K562 (cell line): Measurements from ENCODE around the gene TRIM14. TPM values are rescaled to one million over a fixed set of nuclear protein-coding genes. Genes with fewer than 3 reads are reported as not detected.

Source experiments
- ATAC-seq: fragments of 200-7000 bp; cut with Tn5 transposase; 3 replicates; pipeline ENCODE4 v1.9.1; 2020; ENCODE audit warnings: moderate library complexity
- BruUV-seq: library from RNA; stranded (reverse); fragments of 400-500 nt; replicated peaks from 2 replicates; lab custom pipeline; 2021; lab: Mats Ljungman, UMichigan
- CTCF ChIA-PET: fragments of 300-600 bp; formaldehyde crosslinking; extraction: SDS; loops from one replicate; lab custom pipeline; 2021; ENCODE audit warnings: low intra/inter-chr PET ratio; lab: Yijun Ruan, JAX
- POLR2A ChIA-PET: fragments of 300-600, 350-650 bp; sonication (Branson Sonifier 250); formaldehyde crosslinking; extraction: SDS; loops from one replicate; lab custom pipeline; 2021; ENCODE audit warnings: antibody characterized with exemption, inconsistent platforms; lab: Yijun Ruan, JAX
- DNase-seq, 4 experiments: peaks; one replicate each; pipeline versions ENCODE4 v3.0.0 to v3.0.0-alpha.2; 2011 to 2018; ENCODE audit warnings: low spot score in 3 of 4, mixed read lengths in 3 of 4; ENCODE audit errors: extremely low read depth in 1 of 4
- FAIRE-seq: peaks from 2 replicates; lab custom pipeline; 2011; peaks lifted over from hg19 to GRCh38; lab: Jason Lieb, UNC
- H2AFZ ChIP-seq: 2 replicates; pipeline ENCODE4 v1.6.0; 2011; ENCODE audit warnings: low read depth, low read length, control low read depth, inconsistent platforms
- H3K27ac ChIP-seq: fragments of 200-600 bp; 3 replicates; pipeline ENCODE4 v1.8.0; 2011; ENCODE audit warnings: low read depth, mild to moderate bottlenecking, control low read depth, inconsistent platforms, low read length, moderate library complexity, mixed read lengths; ENCODE audit errors: extremely low read depth
- H3K27me3 ChIP-seq, 2 experiments: fragments of 300-600 bp in 1 of 2; 2 replicates in 1 of 2; 3 replicates in 1 of 2; pipeline versions ENCODE4 v1.6.0 to v1.8.0; 2011; ENCODE audit warnings: inconsistent platforms in 2 of 2, low read length in 2 of 2, mild to moderate bottlenecking in 1 of 2, mixed read lengths in 1 of 2, moderate library complexity in 1 of 2; ENCODE audit not compliant: control insufficient read depth in 2 of 2, insufficient read depth in 2 of 2
- H3K36me3 ChIP-seq: fragments of 300-600 bp; 3 replicates; pipeline ENCODE4 v1.8.0; 2011; ENCODE audit warnings: mild to moderate bottlenecking, low read length, inconsistent platforms; ENCODE audit not compliant: control insufficient read depth, insufficient read depth
- H3K4me1 ChIP-seq, 2 experiments: fragments of 200-600 bp in 1 of 2; replicated peaks in 1 of 2; 2 replicates in 1 of 2; 3 replicates in 1 of 2; pipeline versions ENCODE4 v1.5.1 to v1.8.0; 2011; ENCODE audit warnings: inconsistent platforms in 2 of 2, low read length in 2 of 2, mild to moderate bottlenecking in 1 of 2, mixed read lengths in 1 of 2, moderate library complexity in 1 of 2; ENCODE audit not compliant: control insufficient read depth in 2 of 2, insufficient read depth in 2 of 2
- H3K4me2 ChIP-seq: 2 replicates; pipeline ENCODE4 v1.6.1; 2011; ENCODE audit warnings: low read length, control low read depth, inconsistent platforms, mixed read lengths; ENCODE audit not compliant: insufficient read depth
- H3K4me3 ChIP-seq: fragments of 200-600 bp; sonication (generic), shearing (Covaris generic); 2 replicates; pipeline ENCODE4 v1.5.1; 2016; ENCODE audit warnings: control low read depth, inconsistent platforms
- H3K79me2 ChIP-seq: fragments of 200-600 bp; 3 replicates; pipeline ENCODE4 v1.8.0; 2011; ENCODE audit warnings: low read length, inconsistent platforms; ENCODE audit not compliant: control insufficient read depth, insufficient read depth
- H3K9ac ChIP-seq, 2 experiments: 2 replicates each; pipeline versions ENCODE4 v1.6.0 to v1.6.1; 2011; ENCODE audit warnings: low read depth in 2 of 2, low read length in 2 of 2, control low read depth in 1 of 2, inconsistent platforms in 1 of 2, mild to moderate bottlenecking in 1 of 2, mixed read lengths in 1 of 2; ENCODE audit not compliant: insufficient read depth in 1 of 2
- H3K9me1 ChIP-seq: one replicate; pipeline ENCODE4 v1.6.0; 2011; ENCODE audit warnings: inconsistent platforms, mild to moderate bottlenecking, low read length, moderate library complexity; ENCODE audit not compliant: control insufficient read depth, insufficient read depth
- H3K9me3 ChIP-seq: replicated peaks from 2 replicates; pipeline ENCODE4 v1.5.1; 2011; ENCODE audit warnings: low read depth, low read length, inconsistent platforms; ENCODE audit not compliant: control insufficient read depth, insufficient read depth
- H4K20me1 ChIP-seq: replicated peaks from 2 replicates; pipeline ENCODE4 v1.6.1; 2011; ENCODE audit warnings: low read length, inconsistent platforms, mixed read lengths; ENCODE audit not compliant: control insufficient read depth, insufficient read depth
- COPS2 ChIP-seq: fragments of 450-650 bp; conservative IDR thresholded peaks from 2 replicates; pipeline ENCODE4 v1.6.1; 2016; ENCODE audit warnings: mild to moderate bottlenecking, moderate library complexity
- CREB1 ChIP-seq, 2 experiments: sonication (generic) in 1 of 2; formaldehyde crosslinking in 1 of 2; IDR thresholded peaks; 2 replicates each; pipeline versions ENCODE4 v1.6.1 to v1.8.0; 2012 to 2022; ENCODE audit warnings: inconsistent platforms in 1 of 2, mild to moderate bottlenecking in 1 of 2, missing genetic modification reagents in 1 of 2, moderate library complexity in 1 of 2
- CSDE1 ChIP-seq, 2 experiments: fragments of 450-650 bp; IDR thresholded peaks; 2 replicates each; pipeline ENCODE4 v1.6.1; 2016; ENCODE audit warnings: mild to moderate bottlenecking in 1 of 2
- ELF1 ChIP-seq: fragments of 200-800 bp; sonication (Bioruptor generic); IDR thresholded peaks from 2 replicates; pipeline ENCODE4 v1.6.1; 2016; ENCODE audit warnings: missing genetic modification characterization, missing compliant biosample characterization
- EP400 ChIP-seq: fragments of 450-650 bp; IDR thresholded peaks from 2 replicates; pipeline ENCODE4 v1.6.1; 2017; ENCODE audit warnings: antibody characterized with exemption, mild to moderate bottlenecking, moderate library complexity
- HDAC1 ChIP-seq, 2 experiments: fragments of 450-650 bp; IDR thresholded peaks; 2 replicates each; pipeline ENCODE4 v1.6.1; 2016 to 2017; ENCODE audit warnings: inconsistent platforms in 1 of 2, mild to moderate bottlenecking in 1 of 2, moderate library complexity in 1 of 2
- RNF2 ChIP-seq: sonication (generic); IDR thresholded peaks from 2 replicates; pipeline ENCODE4 v1.6.1; 2016
- ZNF121 ChIP-seq: sonication (generic); formaldehyde crosslinking; conservative IDR thresholded peaks from 2 replicates; pipeline ENCODE4 v1.8.0; 2022; ENCODE audit warnings: missing genetic modification reagents
- ZNF23 ChIP-seq: fragments of 250-450 bp; sonication (Bioruptor Pico); IDR thresholded peaks from 2 replicates; pipeline ENCODE4 v1.4.0; 2020; ENCODE audit warnings: mild to moderate bottlenecking
- WGBS: fragments of 100-300 bp; shearing (Covaris generic); methylation state at CpG from one replicate; pipeline ENCODE4 v1.1.6; 2016; ENCODE audit warnings: low coverage, mixed read lengths; ENCODE audit not compliant: insufficient coverage; ENCODE audit errors: missing lambda C conversion rate; 5-methylcytosine and 5-hydroxymethylcytosine counted together
- in situ Hi-C: fragments of 300-500 bp; cut with MboI; formaldehyde crosslinking; loops from 4 replicates; pipeline ENCODE4 v1.15.0; 2018; ENCODE audit warnings: inconsistent platforms, mixed read lengths
- intact Hi-C: fragments of 100-400 bp; cut with micrococcal nuclease; formaldehyde crosslinking; loops from 2 replicates; pipeline ENCODE4 v1.14.2; 2022
- polyA plus RNA-seq, 8 experiments: library from polyadenylated mRNA; depleted of rRNA in 4 of 8; stranded (reverse) in 5 of 8; unstranded in 3 of 8; fragments of >200 nt; fragmentation: Nextera tagmentation in 2 of 8; fragmentation: Illumina TruSeq in 1 of 8; extraction: Ambion mirVana in 2 of 8; extraction: Trizol in 1 of 8; gene quantifications; 2 replicates each; pipeline versions ENCODE4 v1.2.1 to v1.2.3, GENCODE V29; 2011 to 2014; ENCODE audit warnings: inconsistent platforms in 1 of 8, missing spikeins in 1 of 8
- total RNA-seq, 7 experiments: library from RNA; depleted of rRNA in 6 of 7; stranded (reverse); fragments of >200 nt in 6 of 7; fragmentation: Illumina TruSeq in 2 of 7; extraction: Trizol in 2 of 7; gene quantifications; 2 replicates each; pipeline versions ENCODE4 v1.2.1 to v1.2.3, GENCODE V29; 2011 to 2021; ENCODE audit warnings: low replicate concordance in 1 of 7
- TF ChIP-seq, protein P1 (sequence below): IDR thresholded peaks from 3 replicates; pipeline ENCODE4 v1.6.1; 2011; ENCODE audit warnings: borderline replicate concordance, mild to moderate bottlenecking; ENCODE audit not compliant: insufficient read length, insufficient read depth

Gene TRIM14
- total and polyA plus RNA-seq, 9 of the 15 experiments (the other 6 are each of a cell fraction or from before 2014, with no cell fraction given) = 7.6 to 41.0 (median 17.9) TPM

DNA sequence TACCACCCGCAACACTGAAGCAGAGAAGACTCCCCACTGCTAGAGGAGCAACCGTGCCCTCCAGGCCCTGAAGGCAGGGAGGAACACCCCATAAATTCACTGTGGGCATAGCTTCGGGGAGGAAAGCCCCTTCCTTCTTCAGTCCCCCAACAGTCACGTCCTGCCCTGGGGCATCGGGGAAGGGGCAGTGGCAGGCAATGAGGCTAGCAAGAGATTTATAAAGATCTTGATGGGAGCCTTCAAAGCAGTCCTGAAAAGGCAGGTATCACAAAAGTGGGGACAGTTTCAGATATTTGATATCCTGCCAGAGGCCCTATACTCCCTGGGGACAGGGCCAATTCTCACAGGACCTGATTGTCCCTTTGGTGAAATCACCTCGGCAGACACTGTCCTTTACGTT is 16.9 kb upstream of the TRIM14 start:
- H3K4me3 ChIP-seq = no peak overlapping the region
- H4K20me1 ChIP-seq = no peaks in the 10 kb centered on the region
- H3K4me1 ChIP-seq = no peaks in the 10 kb centered on the region
- H2AFZ ChIP-seq = no peak overlapping the region
- intact Hi-C loops (no loop called here), in situ Hi-C loops (no loop called here)
- ChIA-PET POLR2A (interaction anchor here (0.6 to 1.3 kb wide), 2 partner anchors 9 to 230 kb away, joined by 3 to 4 read pairs; no protein-coding TSS in a partner anchor), CTCF (no interaction called here)
- H3K4me2 ChIP-seq = no peak overlapping the region
- TF ChIP-seq, protein P1, sequence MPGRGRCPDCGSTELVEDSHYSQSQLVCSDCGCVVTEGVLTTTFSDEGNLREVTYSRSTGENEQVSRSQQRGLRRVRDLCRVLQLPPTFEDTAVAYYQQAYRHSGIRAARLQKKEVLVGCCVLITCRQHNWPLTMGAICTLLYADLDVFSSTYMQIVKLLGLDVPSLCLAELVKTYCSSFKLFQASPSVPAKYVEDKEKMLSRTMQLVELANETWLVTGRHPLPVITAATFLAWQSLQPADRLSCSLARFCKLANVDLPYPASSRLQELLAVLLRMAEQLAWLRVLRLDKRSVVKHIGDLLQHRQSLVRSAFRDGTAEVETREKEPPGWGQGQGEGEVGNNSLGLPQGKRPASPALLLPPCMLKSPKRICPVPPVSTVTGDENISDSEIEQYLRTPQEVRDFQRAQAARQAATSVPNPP = no peak
- no peak for TF ChIP-seq CSDE1 (IDR thresholded peaks at IDR 0.05)
- no peak for TF ChIP-seq COPS2
- no peak for TF ChIP-seq HDAC1 (IDR thresholded peaks at IDR 0.05)
- TF ChIP-seq ZNF23 = no peak
- no peak for TF ChIP-seq ZNF121 (CRISPR knock-in tag)
- no peak for TF ChIP-seq RNF2
- no peak for TF ChIP-seq ELF1 (tag)
- no peak for TF ChIP-seq EP400
- TF ChIP-seq CREB1 (IDR thresholded peaks at IDR 0.05) = no peak
- no peak for TF ChIP-seq CREB1 (CRISPR knock-in tag; IDR thresholded peaks at IDR 0.05)
- ATAC-seq = no peak
- FAIRE-seq = no peak
- H3K27me3 ChIP-seq = no peaks in the 10 kb centered on the region
- H3K9me3 ChIP-seq = no peaks in the 10 kb centered on the region
- no peaks in the 10 kb centered on the region for H3K9me1 ChIP-seq
- H3K9ac ChIP-seq = no peak overlapping the region
- 85% methylated on average over 7 of the region's 7 CpGs for WGBS
- no peak overlapping the region for H3K27ac ChIP-seq
- H3K36me3 ChIP-seq = peaks cover 63% of the 10 kb centered on the region; the same call in 2 of the 3 replicates
- BruUV-seq = no TSS peak
- DNase-seq = no peak
- no peaks in the 10 kb centered on the region for H3K79me2 ChIP-seq
